Measurements from ENCODE around the gene CASP8.
A peak's percentile ranks its signal among the peaks of the same experiment; 100 is the strongest.

The CASP8 gene

GRCh38 chr2:201319511-201319910, 59.2 kb downstream of the CASP8 start:
- TF ChIP-seq OSR1 (CRISPR knock-in tag; IDR thresholded peaks at IDR 0.05) (no peak), BACH2 (CRISPR knock-in tag; IDR thresholded peaks at IDR 0.05; ENCODE audit: borderline replicate concordance) (no peak), ESRRG (CRISPR knock-in tag; IDR thresholded peaks at IDR 0.05) (no peak), CSDC2 (CRISPR knock-in tag; IDR thresholded peaks at IDR 0.05) (no peak), ISL1 (CRISPR knock-in tag; IDR thresholded peaks at IDR 0.05) (no peak), ZNF70 (CRISPR knock-in tag; IDR thresholded peaks at IDR 0.05) (no peak), ZNF565 (CRISPR knock-in tag; conservative IDR thresholded peaks at IDR 0.05; ENCODE audit: low read depth) (no peak), ZFP30 (CRISPR knock-in tag; IDR thresholded peaks at IDR 0.05) (no peak)
- TF ChIP-seq, protein P1, sequence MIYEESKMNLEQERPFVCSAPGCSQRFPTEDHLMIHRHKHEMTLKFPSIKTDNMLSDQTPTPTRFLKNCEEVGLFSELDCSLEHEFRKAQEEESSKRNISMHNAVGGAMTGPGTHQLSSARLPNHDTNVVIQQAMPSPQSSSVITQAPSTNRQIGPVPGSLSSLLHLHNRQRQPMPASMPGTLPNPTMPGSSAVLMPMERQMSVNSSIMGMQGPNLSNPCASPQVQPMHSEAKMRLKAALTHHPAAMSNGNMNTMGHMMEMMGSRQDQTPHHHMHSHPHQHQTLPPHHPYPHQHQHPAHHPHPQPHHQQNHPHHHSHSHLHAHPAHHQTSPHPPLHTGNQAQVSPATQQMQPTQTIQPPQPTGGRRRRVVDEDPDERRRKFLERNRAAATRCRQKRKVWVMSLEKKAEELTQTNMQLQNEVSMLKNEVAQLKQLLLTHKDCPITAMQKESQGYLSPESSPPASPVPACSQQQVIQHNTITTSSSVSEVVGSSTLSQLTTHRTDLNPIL (CRISPR knock-in tag; IDR thresholded peaks at IDR 0.05; ENCODE audit: low read depth): no peak
- ATAC-seq: no peak

GRCh38 chr2:201320257-201320656, 59.9 kb downstream of the CASP8 start:
- TF ChIP-seq SNAI2 (CRISPR knock-in tag; IDR thresholded peaks at IDR 0.05): no peak
- no peak for ATAC-seq

DNA sequence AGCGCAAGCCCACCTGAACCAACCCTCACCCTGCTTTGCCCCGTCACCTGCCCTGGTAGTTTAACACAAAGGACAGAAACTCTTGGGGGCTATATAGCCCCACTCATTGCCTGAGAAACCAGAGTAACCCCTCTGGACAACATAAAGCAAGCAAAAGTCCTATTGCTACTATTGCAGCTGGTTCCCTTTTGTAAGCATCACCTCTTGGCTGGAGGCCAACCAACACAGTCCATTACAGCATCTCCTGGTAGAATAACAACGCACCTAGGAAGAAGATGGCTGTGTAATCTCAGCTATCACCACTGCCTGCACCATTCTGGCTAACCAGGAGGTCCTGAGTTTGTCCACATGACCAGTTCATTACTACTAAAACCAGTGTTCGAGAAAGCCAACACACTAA, 60.4 kb downstream of the CASP8 start:
- TF ChIP-seq, protein P2, sequence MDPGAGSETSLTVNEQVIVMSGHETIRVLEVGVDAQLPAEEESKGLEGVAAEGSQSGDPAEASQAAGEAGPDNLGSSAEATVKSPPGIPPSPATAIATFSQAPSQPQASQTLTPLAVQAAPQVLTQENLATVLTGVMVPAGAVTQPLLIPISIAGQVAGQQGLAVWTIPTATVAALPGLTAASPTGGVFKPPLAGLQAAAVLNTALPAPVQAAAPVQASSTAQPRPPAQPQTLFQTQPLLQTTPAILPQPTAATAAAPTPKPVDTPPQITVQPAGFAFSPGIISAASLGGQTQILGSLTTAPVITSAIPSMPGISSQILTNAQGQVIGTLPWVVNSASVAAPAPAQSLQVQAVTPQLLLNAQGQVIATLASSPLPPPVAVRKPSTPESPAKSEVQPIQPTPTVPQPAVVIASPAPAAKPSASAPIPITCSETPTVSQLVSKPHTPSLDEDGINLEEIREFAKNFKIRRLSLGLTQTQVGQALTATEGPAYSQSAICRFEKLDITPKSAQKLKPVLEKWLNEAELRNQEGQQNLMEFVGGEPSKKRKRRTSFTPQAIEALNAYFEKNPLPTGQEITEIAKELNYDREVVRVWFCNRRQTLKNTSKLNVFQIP (CRISPR knock-in tag; IDR thresholded peaks at IDR 0.05; ENCODE audit: borderline replicate concordance, low read depth): no peak
- TF ChIP-seq TCF4 (CRISPR knock-in tag; IDR thresholded peaks at IDR 0.05; ENCODE audit: borderline replicate concordance): no peak
- TF ChIP-seq SNAI2 (CRISPR knock-in tag; IDR thresholded peaks at IDR 0.05): no peak
- no peak for TF ChIP-seq PPARA (CRISPR knock-in tag; IDR thresholded peaks at IDR 0.05; ENCODE audit: borderline replicate concordance)
- TF ChIP-seq PATZ1 (CRISPR knock-in tag; IDR thresholded peaks at IDR 0.05; ENCODE audit: borderline replicate concordance): no peak
- TF ChIP-seq, protein P3, sequence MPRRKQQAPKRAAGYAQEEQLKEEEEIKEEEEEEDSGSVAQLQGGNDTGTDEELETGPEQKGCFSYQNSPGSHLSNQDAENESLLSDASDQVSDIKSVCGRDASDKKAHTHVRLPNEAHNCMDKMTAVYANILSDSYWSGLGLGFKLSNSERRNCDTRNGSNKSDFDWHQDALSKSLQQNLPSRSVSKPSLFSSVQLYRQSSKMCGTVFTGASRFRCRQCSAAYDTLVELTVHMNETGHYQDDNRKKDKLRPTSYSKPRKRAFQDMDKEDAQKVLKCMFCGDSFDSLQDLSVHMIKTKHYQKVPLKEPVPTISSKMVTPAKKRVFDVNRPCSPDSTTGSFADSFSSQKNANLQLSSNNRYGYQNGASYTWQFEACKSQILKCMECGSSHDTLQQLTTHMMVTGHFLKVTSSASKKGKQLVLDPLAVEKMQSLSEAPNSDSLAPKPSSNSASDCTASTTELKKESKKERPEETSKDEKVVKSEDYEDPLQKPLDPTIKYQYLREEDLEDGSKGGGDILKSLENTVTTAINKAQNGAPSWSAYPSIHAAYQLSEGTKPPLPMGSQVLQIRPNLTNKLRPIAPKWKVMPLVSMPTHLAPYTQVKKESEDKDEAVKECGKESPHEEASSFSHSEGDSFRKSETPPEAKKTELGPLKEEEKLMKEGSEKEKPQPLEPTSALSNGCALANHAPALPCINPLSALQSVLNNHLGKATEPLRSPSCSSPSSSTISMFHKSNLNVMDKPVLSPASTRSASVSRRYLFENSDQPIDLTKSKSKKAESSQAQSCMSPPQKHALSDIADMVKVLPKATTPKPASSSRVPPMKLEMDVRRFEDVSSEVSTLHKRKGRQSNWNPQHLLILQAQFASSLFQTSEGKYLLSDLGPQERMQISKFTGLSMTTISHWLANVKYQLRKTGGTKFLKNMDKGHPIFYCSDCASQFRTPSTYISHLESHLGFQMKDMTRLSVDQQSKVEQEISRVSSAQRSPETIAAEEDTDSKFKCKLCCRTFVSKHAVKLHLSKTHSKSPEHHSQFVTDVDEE (CRISPR knock-in tag; IDR thresholded peaks at IDR 0.05): no peak
- no peak for TF ChIP-seq OSR1 (CRISPR knock-in tag; IDR thresholded peaks at IDR 0.05)
- TF ChIP-seq, protein P1 (CRISPR knock-in tag; IDR thresholded peaks at IDR 0.05; ENCODE audit: low read depth): no peak
- TF ChIP-seq CSDC2 (CRISPR knock-in tag; IDR thresholded peaks at IDR 0.05): no peak
- no peak for ATAC-seq

GRCh38 chr2:201322772-201323171, 62.4 kb downstream of the CASP8 start:
- peak; percentile 44; the same call in 1 of the 2 replicates for TF ChIP-seq ZFP30 (CRISPR knock-in tag; IDR thresholded peaks at IDR 0.05)
- no peak for TF ChIP-seq OSR1 (CRISPR knock-in tag; IDR thresholded peaks at IDR 0.05)
- no peak for ATAC-seq

- ATAC-seq: no peak
- TF ChIP-seq ZC3H10 (CRISPR knock-in tag; IDR thresholded peaks at IDR 0.05) (no peak), GLIS3 (CRISPR knock-in tag; IDR thresholded peaks at IDR 0.05) (no peak), RARB (CRISPR knock-in tag; IDR thresholded peaks at IDR 0.05) (no peak), TOX (CRISPR knock-in tag; IDR thresholded peaks at IDR 0.05; ENCODE audit: borderline replicate concordance) (no peak), BACH2 (CRISPR knock-in tag; IDR thresholded peaks at IDR 0.05; ENCODE audit: borderline replicate concordance) (no peak), ISL1 (CRISPR knock-in tag; IDR thresholded peaks at IDR 0.05) (no peak), TCF4 (CRISPR knock-in tag; IDR thresholded peaks at IDR 0.05; ENCODE audit: borderline replicate concordance) (no peak), SNAI2 (CRISPR knock-in tag; IDR thresholded peaks at IDR 0.05) (no peak)
- TF ChIP-seq, protein P4, sequence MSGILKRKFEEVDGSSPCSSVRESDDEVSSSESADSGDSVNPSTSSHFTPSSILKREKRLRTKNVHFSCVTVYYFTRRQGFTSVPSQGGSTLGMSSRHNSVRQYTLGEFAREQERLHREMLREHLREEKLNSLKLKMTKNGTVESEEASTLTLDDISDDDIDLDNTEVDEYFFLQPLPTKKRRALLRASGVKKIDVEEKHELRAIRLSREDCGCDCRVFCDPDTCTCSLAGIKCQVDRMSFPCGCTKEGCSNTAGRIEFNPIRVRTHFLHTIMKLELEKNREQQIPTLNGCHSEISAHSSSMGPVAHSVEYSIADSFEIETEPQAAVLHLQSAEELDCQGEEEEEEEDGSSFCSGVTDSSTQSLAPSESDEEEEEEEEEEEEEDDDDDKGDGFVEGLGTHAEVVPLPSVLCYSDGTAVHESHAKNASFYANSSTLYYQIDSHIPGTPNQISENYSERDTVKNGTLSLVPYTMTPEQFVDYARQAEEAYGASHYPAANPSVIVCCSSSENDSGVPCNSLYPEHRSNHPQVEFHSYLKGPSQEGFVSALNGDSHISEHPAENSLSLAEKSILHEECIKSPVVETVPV (CRISPR knock-in tag; IDR thresholded peaks at IDR 0.05): no peak
- TF ChIP-seq, protein P1 (CRISPR knock-in tag; IDR thresholded peaks at IDR 0.05; ENCODE audit: low read depth): no peak
- TF ChIP-seq, protein P2 (CRISPR knock-in tag; IDR thresholded peaks at IDR 0.05; ENCODE audit: borderline replicate concordance, low read depth): no peak
Measured at GRCh38 chr2:201327678-201328077, 67.3 kb downstream of the CASP8 start.
